A673 (cell line): Measurements from ENCODE around the gene LDHD. TPM values are rescaled to one million over a fixed set of nuclear protein-coding genes. Genes with fewer than 3 reads are reported as not detected.

Experiments
- BruUV-seq: library from RNA; stranded (reverse); fragments of 400-500 nt; replicated peaks from 2 replicates; lab custom pipeline; 2021; lab: Mats Ljungman, UMichigan
- CTCF ChIA-PET: fragments of 300-600 bp; sonication (Branson Sonifier 250); formaldehyde crosslinking; loops from one replicate; lab custom pipeline; 2022; ENCODE audit warnings: antibody characterized with exemption; lab: Charles Lee
- POLR2A ChIA-PET: fragments of 300-600 bp; sonication (Branson Sonifier 250); formaldehyde crosslinking; loops from one replicate; lab custom pipeline; 2022; ENCODE audit warnings: antibody characterized with exemption; ENCODE audit not compliant: low non-redundant PET; lab: Charles Lee
- DNase-seq: peaks from one replicate; pipeline ENCODE4 v3.0.0-alpha.2; 2015; ENCODE audit warnings: low spot score
- H3K27ac ChIP-seq: fragments of 200-600 bp; sonication (generic); 2 replicates; pipeline ENCODE4 v1.5.1; 2016; ENCODE audit warnings: mixed run types, low read depth, mild to moderate bottlenecking, mixed read lengths, antibody characterized with exemption, low read length; ENCODE audit not compliant: poor library complexity, severe bottlenecking
- H3K27me3 ChIP-seq: fragments of 200-600 bp; sonication (generic); replicated peaks from 2 replicates; pipeline ENCODE4 v1.6.1; 2017; ENCODE audit warnings: mixed run types, low read depth, mild to moderate bottlenecking, mixed read lengths, antibody characterized with exemption, low read length; ENCODE audit not compliant: insufficient read depth, poor library complexity
- H3K36me3 ChIP-seq: fragments of 200-600 bp; sonication (generic); 2 replicates; pipeline ENCODE4 v1.6.1; 2016; ENCODE audit warnings: mixed run types, mild to moderate bottlenecking, mixed read lengths, antibody characterized with exemption, low read length; ENCODE audit not compliant: insufficient read depth, poor library complexity, severe bottlenecking
- H3K4me1 ChIP-seq: fragments of 200-600 bp; sonication (generic); 2 replicates; pipeline ENCODE4 v1.6.1; 2017; ENCODE audit warnings: mixed run types, mild to moderate bottlenecking, mixed read lengths, antibody characterized with exemption, low read length; ENCODE audit not compliant: insufficient read depth, poor library complexity, severe bottlenecking
- H3K4me3 ChIP-seq: fragments of 200-600 bp; sonication (generic); 2 replicates; pipeline ENCODE4 v1.5.1; 2016; ENCODE audit warnings: low read depth, mixed run types, mild to moderate bottlenecking, mixed read lengths, low read length; ENCODE audit not compliant: poor library complexity, severe bottlenecking
- H3K9me3 ChIP-seq: fragments of 200-600 bp; sonication (generic); 2 replicates; pipeline ENCODE4 v1.6.1; 2016; ENCODE audit warnings: mixed run types, low read depth, mild to moderate bottlenecking, mixed read lengths, antibody characterized with exemption, low read length; ENCODE audit not compliant: poor library complexity, severe bottlenecking
- CTCF ChIP-seq: fragments of 300-800, 200-600 bp; sonication (generic); conservative IDR thresholded peaks from 2 replicates; pipeline ENCODE4 v1.5.1; 2017; ENCODE audit warnings: low read depth, mild to moderate bottlenecking, antibody characterized with exemption, low read length, moderate library complexity, mixed read lengths
- EZH2 ChIP-seq: fragments of 200-600 bp; sonication (generic); IDR thresholded peaks from 2 replicates; pipeline ENCODE4 v1.6.1; 2017; ENCODE audit warnings: borderline replicate concordance, low read depth, mild to moderate bottlenecking, mixed read lengths, antibody characterized with exemption, low read length; ENCODE audit not compliant: poor library complexity, severe bottlenecking
- intact Hi-C: fragments of 100-400 bp; cut with micrococcal nuclease; formaldehyde crosslinking; loops from one replicate; pipeline ENCODE4 v1.10.0; 2022; ENCODE audit not compliant: unreplicated experiment
- total RNA-seq: library from RNA; stranded (reverse); gene quantifications from 2 replicates; pipeline ENCODE4 v1.2.3, GENCODE V29; 2021

LDHD gene
- total RNA-seq, 1 experiment from 2014 or later: not detected

DNA sequence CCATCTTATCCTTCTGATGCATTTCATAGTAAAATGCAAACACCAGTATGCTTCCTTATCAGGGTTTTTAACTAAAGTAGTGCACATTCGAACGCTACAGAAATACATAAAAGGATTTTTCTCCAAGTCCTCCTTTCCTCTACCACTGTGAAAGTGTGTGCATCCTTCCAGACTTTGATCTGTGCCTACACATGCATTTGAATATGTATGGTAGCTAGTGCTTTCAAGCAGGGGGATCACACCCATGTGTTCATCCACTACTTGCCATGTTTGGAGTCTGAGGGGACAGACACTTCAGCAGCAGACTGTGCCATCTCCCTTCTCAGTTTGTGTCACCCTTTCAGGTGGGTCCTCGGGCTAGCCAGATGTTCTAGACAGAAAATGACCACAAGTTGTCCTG, 14.9 kb downstream of the LDHD start:
- H3K9me3 ChIP-seq: no peaks in the 10 kb centered on the region
- no peak for TF ChIP-seq CTCF
- TF ChIP-seq EZH2: no peak
- H3K27me3 ChIP-seq: no peaks in the 10 kb centered on the region
- H3K4me3 ChIP-seq: no peak overlapping the region
- CTCF ChIA-PET: no interaction called here
- no TSS peak for BruUV-seq
- H3K4me1 ChIP-seq: peaks cover 53% of the 10 kb centered on the region
- POLR2A ChIA-PET: no interaction called here
- no peaks in the 10 kb centered on the region for H3K36me3 ChIP-seq
- intact Hi-C loops: no loop called here
- no peak overlapping the region for H3K27ac ChIP-seq
- DNase-seq: no peak

GRCh38 chr16:75100603-75100990, 16.0 kb downstream of the LDHD start:
- intact Hi-C loops: no loop called here
- Histone ChIP-seq H3K4me3 (no peak overlapping the region), H3K4me1 (peaks cover 43% of the 10 kb centered on the region), H3K36me3 (no peaks in the 10 kb centered on the region), H3K27ac (peak overlapping the region; percentile 77), H3K27me3 (no peaks in the 10 kb centered on the region), H3K9me3 (no peaks in the 10 kb centered on the region)
- no peak for DNase-seq
- ChIA-PET CTCF (no interaction called here), POLR2A (interaction anchor here (0.7 kb wide), 1 partner anchor 366 kb away, joined by 5 read pairs; no protein-coding TSS in a partner anchor)
- no TSS peak for BruUV-seq
- TF ChIP-seq EZH2 (no peak), CTCF (no peak)

GRCh38 chr16:75099738-75100602, 16.6 kb downstream of the LDHD start:
- Histone ChIP-seq H3K36me3 (no peaks in the 10 kb centered on the region), H3K27me3 (no peaks in the 10 kb centered on the region), H3K4me1 (peaks cover 36% of the 10 kb centered on the region), H3K9me3 (no peaks in the 10 kb centered on the region), H3K27ac (peak overlapping the region; percentile 77), H3K4me3 (no peak overlapping the region)
- peak; percentile 88 for DNase-seq
- POLR2A ChIA-PET: no interaction called here
- no TSS peak for BruUV-seq
- CTCF ChIA-PET: interaction anchor here (1.8 kb wide), 1 partner anchor 10 kb away, joined by 5 read pairs; no protein-coding TSS in a partner anchor
- TF ChIP-seq CTCF: no peak
- no peak for TF ChIP-seq EZH2
- intact Hi-C loops: no loop called here
